Activated CD8-positive, alpha-beta memory T cell treated with anti-CD3 and anti-CD28 coated beads, Interleukin-2, amount 50 U/mL, for 24 hours (primary cell): ENCODE data around the gene ADGRG4.

Experiments
- DNase-seq: peaks from one replicate; pipeline ENCODE4 v3.0.0-alpha.2; 2020; ENCODE audit errors: extremely low read depth

ADGRG4 gene

DNA sequence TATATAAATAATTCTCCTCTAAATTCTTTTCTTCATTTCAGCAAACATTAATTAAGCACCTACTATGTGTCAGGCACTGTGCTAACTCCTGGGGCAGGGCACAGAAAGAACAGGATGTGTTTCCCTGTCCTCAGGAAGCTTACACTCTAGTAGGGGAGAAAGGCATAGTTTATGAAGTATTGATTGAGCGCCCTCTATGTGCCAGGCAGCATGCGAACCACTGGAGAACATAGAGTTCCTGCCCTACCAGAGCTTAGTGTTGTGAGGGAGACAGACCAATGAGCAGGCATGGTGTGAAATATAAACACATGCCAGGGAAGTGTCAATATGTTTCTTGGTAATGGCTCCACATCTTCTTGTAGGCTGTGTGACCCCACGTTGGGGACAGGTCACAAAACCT lies 3.7 kb downstream of the ADGRG4 start:
- DNase-seq: no peak

DNA sequence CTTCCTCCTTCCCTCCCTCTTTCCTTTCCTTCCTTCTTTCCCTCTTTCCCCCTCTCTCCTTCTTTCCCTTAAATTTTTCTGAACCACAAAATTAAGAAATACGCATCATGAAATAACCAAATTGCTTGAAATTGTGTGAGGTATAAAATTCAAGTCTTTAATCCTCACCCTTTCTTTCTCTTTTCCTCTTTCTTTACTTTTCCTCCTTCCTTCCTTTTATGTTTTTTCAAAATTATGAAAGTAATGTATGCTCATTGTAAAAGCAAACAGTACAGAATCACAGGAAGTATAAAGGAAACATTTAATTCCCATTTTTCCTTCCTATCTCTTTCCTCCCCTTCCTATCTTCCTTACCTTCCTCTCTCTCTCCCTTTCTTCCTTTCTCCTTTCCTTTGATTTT lies 5.4 kb downstream of the ADGRG4 start:
- DNase-seq: no peak

DNA sequence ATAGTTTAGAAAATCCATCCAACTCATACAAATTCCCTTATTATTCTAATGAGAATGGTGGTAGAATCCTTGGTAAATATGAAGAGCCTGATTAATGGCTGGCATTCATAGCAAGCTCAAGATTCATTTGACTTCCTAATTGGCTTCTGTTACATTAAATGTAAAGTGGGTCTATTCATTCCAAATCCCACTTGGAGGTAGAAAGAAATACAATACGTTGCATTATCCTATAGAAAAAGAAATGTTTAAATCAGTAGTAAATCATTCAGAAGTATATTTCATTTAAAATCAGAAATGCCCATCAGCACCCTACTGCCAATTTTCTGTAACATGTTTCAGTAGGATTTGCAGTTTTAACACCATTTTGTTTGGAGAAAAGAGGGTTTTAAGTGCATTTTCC lies 6.7 kb downstream of the ADGRG4 start:
- no peak for DNase-seq

DNA sequence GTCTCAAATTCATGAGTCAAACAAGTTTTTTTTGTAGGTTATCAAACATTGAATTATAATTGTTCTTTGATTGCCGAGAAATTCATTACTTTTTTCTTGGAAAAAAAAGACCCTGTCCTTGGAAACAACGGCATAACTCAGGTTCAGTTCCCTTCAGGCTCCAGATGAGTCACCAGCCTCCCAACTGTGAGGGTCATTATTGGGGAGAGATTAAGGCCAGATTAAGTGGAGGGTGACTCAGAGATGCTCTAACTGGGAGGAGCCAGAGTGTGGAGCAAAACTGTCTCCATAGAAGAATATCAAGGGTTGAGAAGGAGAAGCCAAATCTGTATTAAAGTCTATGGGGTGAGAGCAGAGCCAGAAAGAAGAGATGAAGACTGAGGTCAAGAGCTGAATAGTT lies 9.6 kb downstream of the ADGRG4 start:
- DNase-seq: no peak

DNA sequence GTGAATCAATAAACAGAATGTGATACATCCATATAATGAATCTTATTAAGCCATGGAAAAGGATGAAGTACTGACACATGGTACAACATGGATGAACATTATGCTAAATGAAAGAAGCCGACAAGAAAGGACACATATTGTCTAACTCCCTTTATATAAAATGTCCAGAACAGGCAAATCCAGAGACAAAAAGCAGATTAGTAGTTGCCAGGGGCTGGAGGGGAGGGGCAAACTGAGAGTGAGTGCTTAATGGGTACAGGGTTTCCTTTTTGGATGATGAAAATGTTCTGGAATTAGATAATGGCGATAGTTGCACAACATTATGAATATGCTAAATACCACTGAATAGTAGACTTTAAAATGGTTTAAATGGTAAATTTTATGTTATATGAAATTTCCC lies 17.4 kb downstream of the ADGRG4 start:
- no peak for DNase-seq

DNA sequence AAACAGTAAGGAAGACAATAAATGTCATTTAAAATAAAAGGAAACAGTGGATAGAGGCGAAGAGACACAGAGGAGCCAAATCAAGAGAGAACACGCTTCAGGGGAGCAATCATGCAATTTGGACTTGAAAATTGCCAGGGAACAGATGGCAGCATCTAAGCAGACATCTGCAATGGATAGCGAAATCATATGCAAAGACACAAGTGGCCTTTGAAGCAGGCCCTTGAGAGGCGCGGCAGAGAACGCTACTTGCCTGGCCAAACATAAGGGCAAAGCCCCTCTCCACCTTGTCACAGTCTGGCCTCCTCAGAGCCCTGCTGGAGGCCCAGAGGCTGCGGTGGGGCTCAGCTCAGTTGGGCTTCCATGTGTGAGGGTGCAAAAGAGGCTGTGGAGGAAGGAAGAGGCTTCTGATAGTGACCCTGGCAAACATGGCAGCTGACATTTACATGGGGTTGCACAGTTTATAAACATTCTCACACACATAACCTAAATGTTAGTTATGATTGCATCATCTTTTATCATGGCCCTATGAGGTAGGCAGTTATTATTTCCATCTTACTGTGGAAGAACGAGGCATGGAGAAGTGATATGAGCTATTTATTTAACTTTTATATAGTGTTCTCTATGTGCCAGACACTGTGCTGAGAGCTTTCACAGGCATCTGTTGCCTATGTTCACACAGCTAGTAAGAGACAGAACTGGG lies 18.3 kb downstream of the ADGRG4 start:
- DNase-seq: no peak

DNA sequence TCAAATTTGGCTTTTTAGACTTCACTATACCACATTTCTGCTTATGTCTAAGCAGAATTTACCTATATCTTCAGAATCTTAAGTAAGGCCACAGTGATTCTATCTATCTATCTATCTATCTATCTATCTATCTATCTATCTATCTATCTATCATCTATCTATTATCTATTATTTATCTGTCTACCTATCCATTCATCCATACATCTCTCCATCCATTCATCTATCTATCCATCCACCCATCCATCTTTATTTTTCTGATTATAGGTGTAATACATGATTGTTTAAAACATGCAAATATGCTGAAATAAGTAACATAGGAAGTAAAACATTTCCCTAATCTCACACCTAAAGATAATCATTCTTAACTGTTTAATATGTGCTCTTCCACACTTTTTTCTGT lies 18.8 kb downstream of the ADGRG4 start:
- no peak for DNase-seq

DNA sequence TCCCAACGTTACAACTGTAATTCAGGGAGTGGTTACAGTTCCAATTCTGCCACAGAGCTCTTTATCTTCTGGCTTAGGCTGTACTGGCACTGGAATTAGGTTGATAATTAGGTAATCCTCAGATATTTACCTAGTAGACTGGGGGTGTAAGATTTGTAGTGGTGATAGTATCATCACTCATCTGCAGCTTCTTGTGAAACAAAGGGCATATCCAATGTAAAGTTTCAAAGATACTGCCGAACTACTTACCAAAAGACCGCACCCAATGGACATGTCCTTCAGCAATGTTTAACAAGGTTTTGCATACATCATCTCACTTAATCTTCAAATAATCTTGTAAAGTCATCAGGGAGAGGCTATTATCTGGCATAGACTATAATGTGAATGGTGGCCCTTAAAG lies 20.8 kb downstream of the ADGRG4 start:
- DNase-seq: no peak

DNA sequence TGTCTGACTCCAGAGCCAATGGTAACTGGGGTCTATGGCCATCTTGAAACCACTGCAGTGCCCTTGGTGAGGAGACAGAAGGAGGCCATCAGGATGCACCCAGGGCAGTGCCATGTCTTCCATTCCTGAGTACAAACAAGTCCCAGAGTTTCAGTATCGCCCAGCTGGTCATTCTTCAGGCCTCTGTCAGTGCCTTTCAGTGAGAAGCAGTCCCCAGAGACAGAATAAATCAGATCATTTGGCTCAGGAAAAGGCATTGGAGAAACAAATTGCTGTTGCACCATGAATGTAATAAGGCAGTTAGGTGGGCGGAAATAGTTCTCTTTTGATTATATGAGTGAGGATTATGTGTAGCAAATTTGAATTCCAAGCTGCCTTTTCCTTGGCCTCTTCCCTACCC lies 21.3 kb downstream of the ADGRG4 start:
- DNase-seq: no peak

DNA sequence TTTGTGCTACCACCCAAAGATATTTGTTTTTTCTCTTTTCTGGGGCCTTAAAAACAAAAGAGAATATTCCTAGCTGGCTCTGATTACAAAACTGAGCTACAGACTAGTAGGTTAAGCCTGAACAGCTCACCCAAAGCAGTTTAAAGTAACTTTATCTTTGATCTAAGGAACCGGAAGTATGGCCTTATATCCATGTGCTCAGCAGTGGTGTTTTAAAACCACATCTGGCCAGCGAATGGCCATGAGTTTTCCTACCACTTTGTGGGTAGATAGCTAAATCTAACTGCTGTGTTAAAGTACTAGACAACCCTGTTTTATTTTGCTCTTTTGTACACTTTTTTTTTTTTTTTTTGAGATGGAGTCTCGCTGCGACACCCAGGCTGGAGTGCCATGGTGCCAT lies 24.6 kb downstream of the ADGRG4 start:
- no peak for DNase-seq

DNA sequence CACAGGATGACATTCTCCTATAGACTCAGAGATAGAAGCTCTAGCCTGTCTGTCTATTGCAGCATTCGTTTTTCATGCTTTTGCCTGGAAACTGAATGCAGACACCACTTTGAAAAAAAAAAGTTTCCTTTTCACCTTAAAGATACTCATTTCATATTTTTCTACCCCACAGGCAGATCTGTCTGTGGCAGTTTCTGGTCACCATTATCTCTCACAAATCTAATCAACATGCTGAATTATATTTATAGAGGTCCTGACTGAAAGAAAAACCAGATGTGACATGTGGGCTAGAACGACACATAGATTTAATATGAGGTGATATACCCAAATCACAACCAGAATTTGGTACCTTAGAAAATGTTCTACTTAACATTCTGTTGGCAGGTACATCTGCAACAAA lies 28.2 kb downstream of the ADGRG4 start:
- DNase-seq: no peak

DNA sequence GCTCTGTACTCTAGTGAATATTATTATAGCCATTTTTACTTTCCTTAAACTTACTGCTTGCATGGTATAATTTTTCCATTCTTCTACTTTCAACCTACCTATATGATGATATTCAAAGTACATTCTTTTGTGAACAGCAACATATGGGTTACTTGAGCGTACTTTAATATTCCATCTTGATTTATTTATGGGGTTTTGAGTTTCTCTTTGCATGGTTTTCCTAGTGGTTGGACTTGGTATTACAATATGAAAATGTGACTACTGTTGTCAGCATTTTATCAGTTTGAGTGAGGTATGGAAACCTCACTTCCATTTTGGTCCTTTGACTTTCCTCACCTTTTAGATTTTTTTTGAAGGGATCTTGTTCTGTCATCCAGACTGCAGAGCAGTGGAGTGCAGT lies 35.9 kb downstream of the ADGRG4 start:
- DNase-seq: no peak

DNA sequence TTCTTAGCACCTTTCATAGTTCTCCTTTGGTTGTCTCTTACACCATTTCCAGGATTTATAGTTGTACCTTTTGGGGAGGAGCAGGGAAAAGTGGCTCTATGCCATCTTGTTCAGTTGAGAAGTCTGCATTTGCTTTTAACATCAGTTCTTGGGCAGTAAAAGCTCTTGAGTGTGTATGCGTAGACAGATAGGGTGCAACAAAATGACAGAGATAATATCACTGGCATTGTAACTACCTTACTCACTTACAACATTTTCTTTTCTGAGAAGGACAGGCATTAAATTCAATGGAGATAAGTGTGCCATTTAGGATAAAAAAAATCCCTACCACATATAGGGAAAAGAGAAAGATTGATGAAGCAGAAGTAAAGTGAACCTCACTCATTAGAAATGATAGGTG lies 38.9 kb downstream of the ADGRG4 start:
- DNase-seq: no peak

DNA sequence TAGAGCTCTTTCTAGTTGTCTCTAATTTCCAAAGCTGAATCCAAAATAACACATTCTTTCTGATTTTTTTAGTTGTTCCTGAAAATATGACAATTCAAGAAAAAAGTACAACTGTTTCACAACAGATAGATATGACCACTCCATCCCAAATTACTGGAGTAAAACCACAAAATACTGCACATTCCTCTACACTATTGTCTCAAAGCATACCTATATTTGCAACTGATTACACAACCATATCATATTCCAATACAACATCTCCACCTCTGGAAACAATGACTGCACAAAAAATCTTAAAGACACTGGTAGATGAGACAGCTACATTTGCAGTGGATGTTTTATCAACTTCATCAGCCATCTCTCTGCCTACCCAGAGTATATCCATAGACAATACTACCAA lies 43.6 kb downstream of the ADGRG4 start:
- no peak for DNase-seq

DNA sequence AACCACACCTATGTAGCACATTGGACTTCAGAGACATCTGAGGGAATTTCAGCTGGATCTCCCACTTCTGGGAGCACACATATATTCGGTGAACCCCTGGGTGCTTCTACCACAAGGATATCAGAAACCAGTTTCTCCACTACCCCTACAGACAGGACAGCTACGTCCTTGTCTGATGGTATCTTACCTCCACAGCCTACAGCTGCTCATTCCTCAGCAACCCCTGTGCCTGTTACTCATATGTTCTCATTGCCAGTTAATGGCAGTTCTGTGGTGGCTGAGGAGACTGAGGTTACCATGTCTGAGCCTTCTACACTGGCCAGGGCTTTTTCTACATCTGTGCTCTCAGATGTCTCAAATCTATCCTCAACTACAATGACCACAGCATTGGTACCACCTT lies 45.7 kb downstream of the ADGRG4 start:
- no peak for DNase-seq

DNA sequence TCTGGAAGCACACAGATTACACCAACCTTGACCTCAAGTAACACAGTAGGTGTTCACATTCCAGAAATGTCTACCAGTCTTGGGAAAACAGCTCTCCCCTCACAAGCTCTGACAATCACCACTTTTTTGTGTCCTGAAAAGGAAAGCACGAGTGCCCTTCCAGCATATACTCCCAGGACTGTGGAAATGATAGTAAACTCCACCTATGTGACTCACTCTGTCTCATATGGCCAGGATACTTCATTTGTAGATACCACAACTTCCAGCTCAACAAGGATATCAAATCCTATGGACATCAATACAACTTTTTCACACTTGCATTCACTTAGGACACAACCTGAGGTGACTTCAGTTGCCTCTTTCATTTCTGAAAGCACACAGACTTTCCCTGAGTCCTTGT lies 46.9 kb downstream of the ADGRG4 start:
- no peak for DNase-seq

DNA sequence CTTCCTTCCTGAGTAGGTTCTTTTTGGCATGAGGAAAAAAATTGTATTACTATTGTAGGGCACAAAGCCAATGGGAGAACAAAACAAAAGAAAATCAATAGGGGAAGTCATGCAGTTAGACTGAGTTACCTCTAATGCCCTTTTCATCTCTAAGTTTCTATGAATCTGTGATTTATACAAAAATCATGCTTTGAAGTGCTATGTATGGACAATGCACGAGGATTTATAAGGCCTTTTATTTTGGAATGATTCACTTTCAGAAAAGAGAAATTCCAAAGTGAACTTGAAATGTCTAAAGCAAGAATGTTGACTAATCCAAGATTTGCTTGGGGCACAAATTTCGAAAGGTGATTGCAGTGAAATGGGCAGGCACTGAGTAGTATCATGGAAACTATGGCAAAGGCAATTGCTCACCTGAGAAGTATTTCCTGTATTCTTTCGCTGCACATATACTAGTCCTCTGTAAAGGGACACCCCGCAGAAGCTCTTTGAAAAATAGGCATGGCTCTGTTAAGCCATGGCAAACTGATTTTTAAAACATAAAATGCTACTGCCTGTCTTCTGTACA lies 52.8 kb downstream of the ADGRG4 start:
- DNase-seq: no peak

DNA sequence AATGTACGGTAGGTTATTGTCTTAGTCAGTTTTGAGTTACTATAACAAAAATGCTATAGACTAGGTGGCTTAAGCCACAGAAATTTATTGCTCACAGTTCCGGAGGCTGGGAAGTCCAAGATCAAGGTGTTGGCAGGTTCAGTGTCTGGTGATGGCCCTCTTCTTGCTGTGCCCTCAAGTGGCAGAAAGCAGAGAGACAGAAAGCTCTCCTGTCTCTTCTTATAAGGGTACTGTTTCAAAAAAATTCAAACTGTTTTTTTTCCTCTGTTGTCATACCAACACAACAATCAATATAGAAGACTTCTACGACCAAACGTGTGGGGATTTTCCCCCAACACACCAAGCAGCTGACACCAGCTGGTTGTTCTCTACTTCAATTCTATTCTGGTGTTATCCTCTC lies 53.4 kb downstream of the ADGRG4 start:
- DNase-seq: no peak

DNA sequence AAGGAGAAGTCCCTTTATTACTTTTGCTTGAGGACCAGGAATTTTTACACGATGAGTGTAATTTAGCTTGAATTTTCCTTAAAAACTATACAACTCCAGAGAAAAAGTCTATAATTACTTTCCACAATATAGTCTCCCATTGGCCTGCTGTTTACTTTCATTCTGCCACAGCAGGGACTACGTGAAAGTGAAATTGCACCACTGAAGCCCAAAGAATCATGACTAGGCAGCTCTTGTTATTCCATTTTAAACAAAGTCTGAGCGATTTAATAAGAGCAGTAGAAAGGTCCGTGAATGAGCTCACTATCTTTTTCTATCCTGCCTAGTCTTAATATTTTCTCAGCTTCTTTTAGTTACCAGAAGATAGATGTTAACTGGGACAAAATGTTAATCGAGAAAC lies 68.6 kb downstream of the ADGRG4 start:
- DNase-seq: no peak

DNA sequence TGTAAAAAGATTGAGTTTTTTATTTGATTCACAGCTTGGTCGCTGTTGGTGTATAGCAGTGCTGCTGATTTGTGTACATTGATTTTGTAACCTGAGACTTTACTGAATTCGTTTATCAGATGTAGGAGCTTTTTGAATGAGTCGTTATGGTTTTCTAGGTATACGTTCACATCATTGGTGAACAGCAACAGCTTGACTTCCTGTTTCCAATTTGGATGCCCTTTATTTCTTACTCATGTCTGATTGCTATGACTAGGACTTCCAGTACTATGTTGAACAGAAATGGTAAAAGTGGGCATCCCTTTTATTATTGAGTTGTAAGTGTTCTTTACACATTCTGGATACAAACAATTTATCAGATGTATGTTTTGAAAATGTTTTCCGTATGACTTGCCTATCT lies 76.0 kb downstream of the ADGRG4 start:
- DNase-seq: no peak

DNA sequence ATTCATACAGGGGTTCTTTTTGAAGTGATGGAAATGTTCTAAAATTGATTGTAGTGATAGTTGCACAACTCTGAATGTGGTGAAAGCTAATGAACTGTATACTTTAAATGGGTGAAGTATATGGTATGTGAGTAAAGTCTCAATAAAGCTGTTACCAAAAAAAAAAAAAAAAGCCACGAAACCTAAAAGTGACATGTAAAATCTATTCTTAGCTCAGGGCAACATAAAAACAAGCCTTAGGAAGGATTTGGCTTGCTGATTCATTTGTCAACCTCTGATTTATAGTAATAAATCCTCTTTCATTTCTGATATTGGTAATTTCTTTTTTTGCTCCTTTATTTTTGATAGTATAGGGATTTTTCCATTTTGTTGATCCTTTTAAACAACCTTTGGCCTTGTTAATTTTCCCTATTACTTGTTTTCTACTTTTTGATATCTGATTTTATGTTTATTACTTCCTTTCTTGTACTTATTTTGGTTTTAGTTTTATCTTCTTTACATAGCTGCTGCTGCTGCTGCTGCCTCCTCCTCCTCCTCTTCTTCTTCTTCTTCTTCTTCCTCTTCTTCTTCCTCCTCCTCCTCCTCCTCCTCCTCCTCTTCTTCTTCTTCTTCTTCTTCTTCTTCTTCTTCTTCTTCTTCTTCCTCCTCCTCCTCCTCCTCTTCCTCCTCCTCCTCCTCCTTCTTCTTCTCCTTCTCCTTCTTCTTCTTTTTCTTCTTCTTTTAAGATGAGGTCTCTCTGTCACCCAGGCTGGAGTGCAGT lies 79.4 kb downstream of the ADGRG4 start:
- no peak for DNase-seq

DNA sequence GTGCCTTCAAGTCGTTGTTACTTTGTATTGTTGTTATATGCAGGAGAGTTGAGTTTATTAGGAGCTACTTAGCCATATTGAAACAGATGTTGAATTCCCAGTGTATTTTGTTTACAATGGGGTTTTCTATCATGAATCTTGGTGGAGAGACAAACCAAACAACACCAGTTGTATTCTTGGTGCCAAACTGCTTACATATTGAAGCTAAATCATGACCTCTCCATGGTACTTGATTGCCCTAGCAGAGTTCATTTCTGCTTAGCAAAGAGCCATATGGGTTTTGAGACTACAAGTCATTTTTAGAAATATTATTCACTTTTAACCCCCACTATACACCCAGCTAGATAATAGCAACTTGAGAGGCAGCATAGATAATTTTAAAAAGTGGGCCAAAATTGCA lies 85.4 kb downstream of the ADGRG4 start:
- no peak for DNase-seq

DNA sequence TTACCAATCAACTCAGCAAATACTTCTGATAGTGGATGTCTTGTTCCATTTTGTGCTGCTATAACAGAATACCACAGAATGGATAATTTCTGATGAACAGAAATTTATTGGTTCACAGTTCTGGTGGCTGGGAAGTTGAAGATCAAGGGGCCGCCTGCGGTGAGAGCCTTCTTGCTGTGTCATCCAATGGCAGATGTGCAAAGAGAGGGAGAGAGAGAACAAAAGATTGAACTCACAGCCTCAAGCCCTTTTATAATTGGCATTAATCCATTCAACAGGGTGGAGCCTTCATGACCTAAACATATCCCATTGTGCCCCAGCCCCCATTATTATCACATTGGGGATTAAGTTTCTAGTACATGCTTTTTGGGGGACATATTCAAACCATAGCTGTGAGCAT lies 86.1 kb downstream of the ADGRG4 start:
- no peak for DNase-seq
